NT2/D1 (cell line): ENCODE measurements around the gene VSIG10.

Experiments used
- DNase-seq: peaks from one replicate; pipeline ENCODE4 v3.0.0-alpha.2; 2011; ENCODE audit warnings: low read depth, low spot score
- H3K27me3 ChIP-seq: 2 replicates; pipeline ENCODE4 v1.6.0; 2011; ENCODE audit warnings: mild to moderate bottlenecking; ENCODE audit not compliant: insufficient read length, insufficient read depth
- H3K36me3 ChIP-seq: 2 replicates; pipeline ENCODE4 v1.6.1; 2011; ENCODE audit warnings: mild to moderate bottlenecking, low read length, mixed read lengths; ENCODE audit not compliant: insufficient read depth, insufficient read length
- H3K4me1 ChIP-seq: 2 replicates; pipeline ENCODE4 v1.5.1; 2011; ENCODE audit not compliant: insufficient read depth, insufficient read length
- H3K4me3 ChIP-seq: 2 replicates; pipeline ENCODE4 v1.5.1; 2011; ENCODE audit warnings: low read depth; ENCODE audit not compliant: insufficient read length
- H3K9ac ChIP-seq: 2 replicates; pipeline ENCODE4 v1.6.0; 2011; ENCODE audit warnings: low read depth; ENCODE audit not compliant: insufficient read length
- H3K9me3 ChIP-seq: 2 replicates; pipeline ENCODE4 v1.5.1; 2011; ENCODE audit warnings: mild to moderate bottlenecking, low read length; ENCODE audit not compliant: insufficient read depth
- SUZ12 ChIP-seq: IDR thresholded peaks from 2 replicates; pipeline ENCODE4 v1.6.1; 2011; ENCODE audit not compliant: insufficient read length, insufficient read depth; ENCODE audit errors: extremely low read depth
- YY1 ChIP-seq: IDR thresholded peaks from 2 replicates; pipeline ENCODE4 v1.6.1; 2011; ENCODE audit not compliant: insufficient read length, insufficient read depth
- ZNF274 ChIP-seq: IDR thresholded peaks from 2 replicates; pipeline ENCODE4 v1.6.1; 2011; ENCODE audit warnings: mild to moderate bottlenecking, low read depth, low read length

Gene VSIG10

GRCh38 chr12:118052324-118053070, 51.3 kb downstream of the VSIG10 start:
- DNase-seq = no peak
- H3K4me1 ChIP-seq = no peaks in the 10 kb centered on the region
- peak overlapping the region; percentile 5 for H3K9ac ChIP-seq
- no peaks in the 10 kb centered on the region; the same call in 1 of the 2 replicates for H3K9me3 ChIP-seq
- TF ChIP-seq SUZ12 (no peak), ZNF274 (no peak), YY1 (no peak)
- H3K27me3 ChIP-seq = no peaks in the 10 kb centered on the region
- peaks cover 47% of the 10 kb centered on the region for H3K36me3 ChIP-seq
- H3K4me3 ChIP-seq = no peak overlapping the region

- DNase-seq = no peak
- Histone ChIP-seq H3K27me3 (no peaks in the 10 kb centered on the region), H3K4me1 (no peaks in the 10 kb centered on the region), H3K36me3 (peaks cover 58% of the 10 kb centered on the region), H3K9ac (no peak overlapping the region), H3K4me3 (no peak overlapping the region), H3K9me3 (no peaks in the 10 kb centered on the region; the same call in 1 of the 2 replicates)
- no peak for TF ChIP-seq ZNF274
- no peak for TF ChIP-seq SUZ12
These were observed 52.6 kb downstream of the VSIG10 start for GRCh38 chr12:118050972-118051910.

DNA sequence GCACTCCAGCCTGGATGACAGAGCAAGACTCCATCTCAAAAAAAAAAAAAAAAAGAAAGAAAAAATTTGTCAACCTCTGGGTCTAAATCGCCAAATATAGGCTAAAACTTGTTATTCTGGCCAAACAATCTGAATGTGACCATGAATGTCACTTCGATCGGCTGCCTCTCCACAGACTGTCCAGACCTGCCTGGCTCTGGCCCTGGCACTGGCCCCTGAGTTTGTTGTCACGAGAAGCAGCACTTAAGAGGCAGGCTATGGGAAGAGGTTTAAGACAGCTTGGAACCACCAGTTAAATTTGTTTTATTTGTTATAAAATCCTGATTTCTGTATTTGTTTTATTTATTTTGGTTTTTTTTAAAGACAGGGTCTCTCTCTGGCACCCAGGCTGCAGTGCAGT, 57.4 kb downstream of the VSIG10 start:
- DNase-seq = no peak
- peaks cover 82% of the 10 kb centered on the region for H3K36me3 ChIP-seq
- H3K9ac ChIP-seq = no peak overlapping the region
- no peak overlapping the region for H3K4me3 ChIP-seq
- H3K9me3 ChIP-seq = no peaks in the 10 kb centered on the region
- H3K27me3 ChIP-seq = no peaks in the 10 kb centered on the region
- H3K4me1 ChIP-seq = no peaks in the 10 kb centered on the region
- TF ChIP-seq ZNF274 = no peak
- TF ChIP-seq YY1 = no peak
- no peak for TF ChIP-seq SUZ12

DNA sequence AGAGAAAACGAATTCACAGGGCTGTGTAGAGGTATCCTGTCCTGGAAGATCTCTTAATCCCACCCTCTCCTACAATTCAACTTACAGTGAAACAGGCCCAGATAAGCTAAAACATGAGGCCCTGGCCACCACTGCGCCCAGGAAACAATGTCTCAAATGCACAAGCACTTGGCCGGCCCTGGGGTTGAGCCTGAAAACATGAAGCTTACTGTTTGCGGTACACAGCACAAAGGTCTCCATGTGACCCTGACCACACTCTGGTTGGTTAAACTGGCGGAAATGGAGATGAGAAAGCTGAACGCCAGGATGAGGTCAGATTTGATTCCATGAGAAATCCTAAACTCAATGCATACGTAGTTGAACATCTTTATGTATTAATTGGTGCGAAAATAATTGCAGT, 59.2 kb downstream of the VSIG10 start:
- H3K4me3 ChIP-seq = no peak overlapping the region
- H3K36me3 ChIP-seq = peaks cover 81% of the 10 kb centered on the region
- DNase-seq = no peak
- no peaks in the 10 kb centered on the region for H3K4me1 ChIP-seq
- H3K9me3 ChIP-seq = no peaks in the 10 kb centered on the region
- no peaks in the 10 kb centered on the region for H3K27me3 ChIP-seq
- H3K9ac ChIP-seq = no peak overlapping the region
- TF ChIP-seq SUZ12 = no peak
- TF ChIP-seq YY1 = no peak
- no peak for TF ChIP-seq ZNF274

GRCh38 chr12:118044075-118044474, 59.7 kb downstream of the VSIG10 start:
- Histone ChIP-seq H3K9me3 (no peaks in the 10 kb centered on the region), H3K36me3 (peaks cover 83% of the 10 kb centered on the region), H3K27me3 (no peaks in the 10 kb centered on the region), H3K9ac (no peak overlapping the region), H3K4me1 (no peaks in the 10 kb centered on the region), H3K4me3 (no peak overlapping the region)
- TF ChIP-seq SUZ12 (no peak), ZNF274 (no peak), YY1 (no peak)
- DNase-seq = no peak

DNA sequence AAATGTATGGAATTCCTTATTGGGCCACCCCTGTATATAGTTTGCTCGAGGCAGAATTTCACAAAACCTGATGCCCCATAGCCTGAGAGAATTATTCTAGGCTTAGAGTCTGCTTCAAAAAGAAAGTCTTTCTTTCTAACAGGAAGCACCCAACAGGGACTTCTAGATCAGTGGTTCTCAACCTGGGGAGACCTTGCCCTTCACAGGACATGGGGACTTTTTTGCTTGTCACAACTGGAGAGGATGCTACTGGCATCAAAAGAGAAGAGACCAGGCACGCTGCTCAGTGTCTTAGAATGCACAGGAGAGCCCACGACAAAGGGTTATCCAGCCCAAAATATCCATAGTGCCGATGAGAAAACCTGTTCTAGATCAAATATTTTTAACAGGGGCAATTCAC, 61.7 kb downstream of the VSIG10 start:
- H3K9ac ChIP-seq = no peak overlapping the region
- H3K4me3 ChIP-seq = no peak overlapping the region
- no peaks in the 10 kb centered on the region for H3K4me1 ChIP-seq
- no peak for DNase-seq
- TF ChIP-seq ZNF274 (no peak), SUZ12 (no peak), YY1 (no peak)
- peaks cover 79% of the 10 kb centered on the region for H3K36me3 ChIP-seq
- no peaks in the 10 kb centered on the region for H3K9me3 ChIP-seq
- no peaks in the 10 kb centered on the region for H3K27me3 ChIP-seq

GRCh38 chr12:118038137-118038536, 65.7 kb downstream of the VSIG10 start:
- Histone ChIP-seq H3K36me3 (peaks cover 90% of the 10 kb centered on the region), H3K27me3 (no peaks in the 10 kb centered on the region), H3K4me3 (no peak overlapping the region), H3K9me3 (no peaks in the 10 kb centered on the region), H3K4me1 (peaks cover 4% of the 10 kb centered on the region), H3K9ac (no peak overlapping the region)
- TF ChIP-seq SUZ12 = no peak
- DNase-seq = no peak
